ENCODE results near the gene CTLA4. TPM values are rescaled to one million over a fixed set of nuclear protein-coding genes. Genes with fewer than 3 reads are reported as not detected.

CTLA4 gene
- total and polyA plus RNA-seq, 9 of the 15 experiments (the other 6 are each of a cell fraction or from before 2014, with no cell fraction given) = 0.10 to 0.22 (median 0.11) TPM; not detected in 4

GRCh38 chr2:203893840-203894239 is 26.3 kb downstream of the CTLA4 start:
- no peaks in the 10 kb centered on the region for H4K20me1 ChIP-seq (replicated peaks; ENCODE audit: control insufficient read depth, insufficient read depth, low read length)
- H3K27ac ChIP-seq (ENCODE audit: extremely low read depth, low read depth, low read length) = no peak overlapping the region
- POLR2A ChIA-PET = interaction anchor here (0.7 kb wide), 1 partner anchor 1758 kb away, joined by 3 read pairs; no protein-coding TSS in a partner anchor
- ATAC-seq (no peak), FAIRE-seq (no peak), DNase-seq (ENCODE audit: extremely low read depth in 1 of 4, low spot score in 3 of 4) (no peak)
- H3K79me2 ChIP-seq (ENCODE audit: control insufficient read depth, insufficient read depth, low read length) = no peaks in the 10 kb centered on the region
- no peak overlapping the region for H2AFZ ChIP-seq (ENCODE audit: low read depth, low read length)
- intact Hi-C loops (cut with micrococcal nuclease) = no loop called here
- no peak overlapping the region for H3K9ac ChIP-seq (ENCODE audit: insufficient read depth in 1 of 2, low read depth in 2 of 2, low read length in 2 of 2)
- H3K9me1 ChIP-seq (ENCODE audit: control insufficient read depth, insufficient read depth, low read length) = no peaks in the 10 kb centered on the region
- in situ Hi-C loops (cut with MboI) = no loop called here
- CTCF ChIA-PET (ENCODE audit: low intra/inter-chr PET ratio) = no interaction called here
- H3K4me3 ChIP-seq = no peak overlapping the region
- no peak for TF ChIP-seq ZSCAN32 (CRISPR knock-in tag; IDR thresholded peaks at IDR 0.05)
- TF ChIP-seq NCOA4 (IDR thresholded peaks at IDR 0.05; ENCODE audit: partially characterized antibody) = no peak
- TF ChIP-seq PPARD (CRISPR knock-in tag; IDR thresholded peaks at IDR 0.05) = no peak
- TF ChIP-seq NR2C2 (CRISPR knock-in tag; IDR thresholded peaks at IDR 0.05) = no peak
- no peak for TF ChIP-seq NR2C2 (tag; IDR thresholded peaks at IDR 0.05)
- TF ChIP-seq ZZZ3 (IDR thresholded peaks at IDR 0.05) = no peak
- no peak for TF ChIP-seq ZNF316 (IDR thresholded peaks at IDR 0.05)
- TF ChIP-seq CAMTA2 (CRISPR knock-in tag; conservative IDR thresholded peaks at IDR 0.05) = no peak
- no peak for TF ChIP-seq L3MBTL2 (IDR thresholded peaks at IDR 0.05)
- TF ChIP-seq GTF2A2 (tag; IDR thresholded peaks at IDR 0.05) = no peak
- TF ChIP-seq FOXA3 (CRISPR knock-in tag; conservative IDR thresholded peaks at IDR 0.05 in 1 of 2, IDR thresholded peaks at IDR 0.05 in 1 of 2) = no peak
- no peak for TF ChIP-seq POLR2H (tag; IDR thresholded peaks at IDR 0.05; ENCODE audit: low read depth)
- no peak for TF ChIP-seq MYC (IDR thresholded peaks at IDR 0.05; ENCODE audit: low read depth, low read length)
- no peak for TF ChIP-seq MYC (CRISPR knock-in tag; IDR thresholded peaks at IDR 0.05; ENCODE audit: borderline replicate concordance, low read depth)
- WGBS (ENCODE audit: insufficient coverage, low coverage, missing lambda C conversion rate) = 0% methylated on average over 7 of the region's 7 CpGs
- BruUV-seq (replicated peaks) = no TSS peak
- no peak overlapping the region for H3K4me2 ChIP-seq (ENCODE audit: insufficient read depth, low read length)
- H3K9me3 ChIP-seq (replicated peaks; ENCODE audit: control insufficient read depth, insufficient read depth, low read depth, low read length) = no peaks in the 10 kb centered on the region
- H3K4me1 ChIP-seq (replicated peaks in 1 of 2; ENCODE audit: control insufficient read depth in 2 of 2, insufficient read depth in 2 of 2, low read length in 2 of 2) = no peaks in the 10 kb centered on the region
- H3K36me3 ChIP-seq (ENCODE audit: control insufficient read depth, insufficient read depth, low read length) = no peaks in the 10 kb centered on the region
- no peaks in the 10 kb centered on the region for H3K27me3 ChIP-seq (ENCODE audit: control insufficient read depth in 2 of 2, insufficient read depth in 2 of 2, low read length in 2 of 2)
